K562 (cell line): Measurements from ENCODE around the gene YIPF2. TPM values are rescaled to one million over a fixed set of nuclear protein-coding genes. Genes with fewer than 3 reads are reported as not detected.

Experiments used
- FIP1L1 ChIP-seq: fragments of 200-400 bp; formaldehyde crosslinking; IDR thresholded peaks from 2 replicates; pipeline ENCODE4 v1.6.1; 2018; ENCODE audit warnings: mild to moderate bottlenecking, low read depth, low read length; ENCODE audit not compliant: poor library complexity, severe bottlenecking
- GTF2E2 ChIP-seq: fragments of 200-800 bp; sonication (Bioruptor generic); IDR thresholded peaks from 2 replicates; pipeline ENCODE4 v1.6.1; 2016; ENCODE audit warnings: missing genetic modification characterization, missing compliant biosample characterization
- HNRNPL ChIP-seq: fragments of 200-400 bp; formaldehyde crosslinking; IDR thresholded peaks from 2 replicates; pipeline ENCODE4 v1.6.1; 2017; ENCODE audit warnings: low read depth, mild to moderate bottlenecking, low read length
- KAT7 ChIP-seq: sonication (generic); formaldehyde crosslinking; IDR thresholded peaks from 2 replicates; pipeline ENCODE4 v1.8.0; 2022; ENCODE audit warnings: missing genetic modification reagents, mild to moderate bottlenecking, borderline replicate concordance
- MXI1 ChIP-seq: IDR thresholded peaks from 2 replicates; pipeline ENCODE4 v1.6.1; 2011; ENCODE audit warnings: low read depth, mild to moderate bottlenecking, improper control_type of control experiment, low read length
- NFIC ChIP-seq: fragments of 450-650 bp; IDR thresholded peaks from 2 replicates; pipeline ENCODE4 v1.6.1; 2017; ENCODE audit warnings: mild to moderate bottlenecking, inconsistent platforms
- PTBP1 ChIP-seq: fragments of 200-400 bp; formaldehyde crosslinking; IDR thresholded peaks from 2 replicates; pipeline ENCODE4 v1.6.1; 2017; ENCODE audit warnings: low read depth, low read length
- RBM17 ChIP-seq: fragments of 200-400 bp; formaldehyde crosslinking; IDR thresholded peaks from 2 replicates; pipeline ENCODE4 v1.6.1; 2017; ENCODE audit warnings: low read depth, mild to moderate bottlenecking, low read length, borderline replicate concordance
- SMAD2 ChIP-seq: fragments of 150-350 bp; IDR thresholded peaks from 2 replicates; pipeline ENCODE4 v1.6.1; 2014; ENCODE audit warnings: low read depth, mild to moderate bottlenecking, low read length
- SRSF9 ChIP-seq: fragments of 200-400 bp; formaldehyde crosslinking; IDR thresholded peaks from 2 replicates; pipeline ENCODE4 v1.6.1; 2017; ENCODE audit warnings: low read depth, low read length, borderline replicate concordance
- ZBTB12 ChIP-seq: fragments of 250-450 bp; sonication (Bioruptor Pico); IDR thresholded peaks from 2 replicates; pipeline ENCODE4 v1.4.0; 2020
- ZNF644 ChIP-seq: fragments of 200-800 bp; sonication (Bioruptor generic); IDR thresholded peaks from 2 replicates; pipeline ENCODE4 v1.6.1; 2016; ENCODE audit warnings: low read depth, missing genetic modification characterization, missing compliant biosample characterization
- ZNF695 ChIP-seq: fragments of 450-650 bp; formaldehyde crosslinking; IDR thresholded peaks from 2 replicates; pipeline ENCODE4 v1.4.0; 2020; ENCODE audit warnings: mild to moderate bottlenecking, moderate library complexity
- polyA plus RNA-seq, 8 experiments: library from polyadenylated mRNA; depleted of rRNA in 4 of 8; stranded (reverse) in 5 of 8; unstranded in 3 of 8; fragments of >200 nt; fragmentation: Nextera tagmentation in 2 of 8; fragmentation: Illumina TruSeq in 1 of 8; extraction: Ambion mirVana in 2 of 8; extraction: Trizol in 1 of 8; gene quantifications; 2 replicates each; pipeline versions ENCODE4 v1.2.1 to v1.2.3, GENCODE V29; 2011 to 2014; ENCODE audit warnings: inconsistent platforms in 1 of 8, missing spikeins in 1 of 8
- total RNA-seq, 7 experiments: library from RNA; depleted of rRNA in 6 of 7; stranded (reverse); fragments of >200 nt in 6 of 7; fragmentation: Illumina TruSeq in 2 of 7; extraction: Trizol in 2 of 7; gene quantifications; 2 replicates each; pipeline versions ENCODE4 v1.2.1 to v1.2.3, GENCODE V29; 2011 to 2021; ENCODE audit warnings: low replicate concordance in 1 of 7
- TF ChIP-seq, protein P1 (sequence below), 2 experiments: fragments of 450-650 bp; formaldehyde crosslinking in 1 of 2; IDR thresholded peaks; 2 replicates each; pipeline versions ENCODE4 v1.4.0 to v1.6.1; 2014 to 2020; ENCODE audit warnings: mild to moderate bottlenecking in 2 of 2, borderline replicate concordance in 1 of 2, low read depth in 1 of 2
- TF ChIP-seq, protein P2 (sequence below), 2 experiments: IDR thresholded peaks; 2 replicates each; pipeline ENCODE4 v1.6.1; 2011; ENCODE audit warnings: borderline replicate concordance in 1 of 2, control low read depth in 1 of 2, low read depth in 1 of 2, low read length in 1 of 2, mild to moderate bottlenecking in 1 of 2, mixed read lengths in 1 of 2, moderate library complexity in 1 of 2; ENCODE audit not compliant: insufficient read depth in 1 of 2, insufficient read length in 1 of 2, poor library complexity in 1 of 2, severe bottlenecking in 1 of 2; ENCODE audit errors: extremely low read depth in 1 of 2

Gene YIPF2
- total and polyA plus RNA-seq, 9 of the 15 experiments (the other 6 are each of a cell fraction or from before 2014, with no cell fraction given) = 1.3 to 65.2 (median 31.6) TPM

DNA sequence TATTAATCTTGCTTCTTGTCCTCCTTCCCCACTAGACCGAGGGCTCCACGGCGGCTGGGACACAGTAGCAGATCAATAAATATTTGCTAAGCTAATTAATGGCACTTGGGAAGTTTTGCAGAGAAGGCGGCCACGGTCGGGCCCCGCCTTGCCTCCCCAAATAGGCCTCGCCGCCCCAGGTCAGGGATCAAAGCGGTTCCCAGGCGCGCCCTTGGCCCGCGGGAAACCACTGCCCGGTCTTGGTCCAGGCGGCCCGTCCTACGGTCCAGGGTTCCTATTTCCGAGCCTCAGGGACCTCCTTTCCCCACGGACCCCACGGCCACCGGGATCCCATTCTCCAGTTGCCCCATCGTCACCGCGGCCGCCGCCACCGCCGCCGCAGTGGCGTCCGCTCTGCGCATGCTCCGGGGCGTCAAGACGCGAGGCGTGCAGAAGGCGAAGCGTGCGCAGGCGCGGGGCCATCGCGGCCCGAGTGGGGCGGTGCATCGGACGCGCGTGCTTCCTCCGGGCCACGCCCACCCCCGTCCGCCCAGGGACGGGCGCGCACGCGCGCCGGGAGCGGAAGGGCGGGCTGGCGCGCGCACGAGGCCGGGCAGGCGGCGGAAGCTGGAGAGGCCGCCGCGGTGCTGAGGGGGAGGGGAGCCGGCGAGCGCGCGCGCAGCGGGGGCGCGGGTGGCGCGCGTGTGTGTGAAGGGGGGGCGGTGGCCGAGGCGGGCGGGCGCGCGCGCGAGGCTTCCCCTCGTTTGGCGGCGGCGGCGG, 32.1 kb upstream of the YIPF2 start, which contains the start of gene SMARCA4 (continued):
- no peak for TF ChIP-seq SRSF9
- peak; percentile 82 for TF ChIP-seq FIP1L1
- TF ChIP-seq SMAD2 = no peak
- peak; percentile 36; the same call in 1 of the 2 replicates for TF ChIP-seq NFIC
- TF ChIP-seq HNRNPL = no peak
- no peak for TF ChIP-seq PTBP1
- peak; percentile 69; the same call in 1 of the 2 replicates for TF ChIP-seq ZNF695 (CRISPR knock-in tag)
- TF ChIP-seq GTF2E2 = peak; percentile 60; the same call in 1 of the 2 replicates
- TF ChIP-seq KAT7 (CRISPR knock-in tag) = peak; percentile 38; the same call in 1 of the 2 replicates
- 0 out of 2 replicates have a peak, but pooled peaks have one; percentile 63 for TF ChIP-seq MXI1
- TF ChIP-seq RBM17 = no peak
- peak; percentile 99 for TF ChIP-seq ZNF644 (tag)
- TF ChIP-seq ZBTB12 (CRISPR knock-in tag) = no peak
- TF ChIP-seq, protein P1, sequence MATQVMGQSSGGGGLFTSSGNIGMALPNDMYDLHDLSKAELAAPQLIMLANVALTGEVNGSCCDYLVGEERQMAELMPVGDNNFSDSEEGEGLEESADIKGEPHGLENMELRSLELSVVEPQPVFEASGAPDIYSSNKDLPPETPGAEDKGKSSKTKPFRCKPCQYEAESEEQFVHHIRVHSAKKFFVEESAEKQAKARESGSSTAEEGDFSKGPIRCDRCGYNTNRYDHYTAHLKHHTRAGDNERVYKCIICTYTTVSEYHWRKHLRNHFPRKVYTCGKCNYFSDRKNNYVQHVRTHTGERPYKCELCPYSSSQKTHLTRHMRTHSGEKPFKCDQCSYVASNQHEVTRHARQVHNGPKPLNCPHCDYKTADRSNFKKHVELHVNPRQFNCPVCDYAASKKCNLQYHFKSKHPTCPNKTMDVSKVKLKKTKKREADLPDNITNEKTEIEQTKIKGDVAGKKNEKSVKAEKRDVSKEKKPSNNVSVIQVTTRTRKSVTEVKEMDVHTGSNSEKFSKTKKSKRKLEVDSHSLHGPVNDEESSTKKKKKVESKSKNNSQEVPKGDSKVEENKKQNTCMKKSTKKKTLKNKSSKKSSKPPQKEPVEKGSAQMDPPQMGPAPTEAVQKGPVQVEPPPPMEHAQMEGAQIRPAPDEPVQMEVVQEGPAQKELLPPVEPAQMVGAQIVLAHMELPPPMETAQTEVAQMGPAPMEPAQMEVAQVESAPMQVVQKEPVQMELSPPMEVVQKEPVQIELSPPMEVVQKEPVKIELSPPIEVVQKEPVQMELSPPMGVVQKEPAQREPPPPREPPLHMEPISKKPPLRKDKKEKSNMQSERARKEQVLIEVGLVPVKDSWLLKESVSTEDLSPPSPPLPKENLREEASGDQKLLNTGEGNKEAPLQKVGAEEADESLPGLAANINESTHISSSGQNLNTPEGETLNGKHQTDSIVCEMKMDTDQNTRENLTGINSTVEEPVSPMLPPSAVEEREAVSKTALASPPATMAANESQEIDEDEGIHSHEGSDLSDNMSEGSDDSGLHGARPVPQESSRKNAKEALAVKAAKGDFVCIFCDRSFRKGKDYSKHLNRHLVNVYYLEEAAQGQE (IDR thresholded peaks at IDR 0.05; ENCODE audit: borderline replicate concordance) = no peak
- TF ChIP-seq, protein P1 (CRISPR knock-in tag; IDR thresholded peaks at IDR 0.05; ENCODE audit: low read depth) = 0 out of 2 replicates have a peak, but pooled peaks have one; percentile 20
- TF ChIP-seq, protein P2, sequence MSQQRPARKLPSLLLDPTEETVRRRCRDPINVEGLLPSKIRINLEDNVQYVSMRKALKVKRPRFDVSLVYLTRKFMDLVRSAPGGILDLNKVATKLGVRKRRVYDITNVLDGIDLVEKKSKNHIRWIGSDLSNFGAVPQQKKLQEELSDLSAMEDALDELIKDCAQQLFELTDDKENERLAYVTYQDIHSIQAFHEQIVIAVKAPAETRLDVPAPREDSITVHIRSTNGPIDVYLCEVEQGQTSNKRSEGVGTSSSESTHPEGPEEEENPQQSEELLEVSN (IDR thresholded peaks at IDR 0.05; ENCODE audit: borderline replicate concordance in 1 of 2, extremely low read depth in 1 of 2, insufficient read depth in 1 of 2, insufficient read length in 1 of 2, low read depth in 1 of 2, low read length in 1 of 2, poor library complexity in 1 of 2, severe bottlenecking in 1 of 2) = peak; percentile 89 to 91
